Caco-2 (cell line): ENCODE data around the gene DUOX2. TPM values are rescaled to one million over a fixed set of nuclear protein-coding genes. Genes with fewer than 3 reads are reported as not detected.

Source experiments
- BruUV-seq: library from RNA; stranded (reverse); fragments of 400-500 nt; replicated peaks from 2 replicates; lab custom pipeline; 2021; lab: Mats Ljungman, UMichigan
- CTCF ChIA-PET: fragments of 300-600 bp; sonication (Branson Sonifier 250); formaldehyde crosslinking; loops from one replicate; lab custom pipeline; 2022; ENCODE audit warnings: antibody characterized with exemption; lab: Charles Lee
- POLR2A ChIA-PET: fragments of 300-600 bp; sonication (Branson Sonifier 250); formaldehyde crosslinking; loops from one replicate; lab custom pipeline; 2022; ENCODE audit warnings: antibody characterized with exemption; lab: Charles Lee
- DNase-seq, 2 experiments: peaks; one replicate each; pipeline versions ENCODE4 v3.0.0 to v3.0.0-alpha.2; 2020 to 2022
- H3K27me3 ChIP-seq: replicated peaks from 2 replicates; pipeline ENCODE4 v1.6.0; 2011; ENCODE audit warnings: low read length; ENCODE audit not compliant: control insufficient read depth, insufficient read depth
- H3K36me3 ChIP-seq: 2 replicates; pipeline ENCODE4 v1.5.1; 2011; ENCODE audit warnings: low read length; ENCODE audit not compliant: control insufficient read depth, insufficient read depth
- H3K4me1 ChIP-seq: fragments of 250-450 bp; sonication (Bioruptor Pico); 2 replicates; pipeline ENCODE4 v1.5.1; 2020; ENCODE audit warnings: mild to moderate bottlenecking
- H3K4me3 ChIP-seq: 2 replicates; pipeline ENCODE4 v1.5.1; 2011; ENCODE audit warnings: low read depth, mild to moderate bottlenecking, control low read depth, low read length
- H3K9me3 ChIP-seq: fragments of 250-450 bp; sonication (Bioruptor Pico); 2 replicates; pipeline ENCODE4 v1.5.1; 2020; ENCODE audit warnings: mild to moderate bottlenecking, moderate library complexity
- H3K27ac Mint-ChIP-seq: one replicate; pipeline ENCODE4 v1.8.0; 2022; ENCODE audit warnings: mixed read lengths; ENCODE audit not compliant: unreplicated experiment
- H3K27me3 Mint-ChIP-seq: one replicate; pipeline ENCODE4 v1.8.0; 2022; ENCODE audit warnings: mixed read lengths; ENCODE audit not compliant: insufficient read depth, unreplicated experiment
- H3K36me3 Mint-ChIP-seq: one replicate; pipeline ENCODE4 v1.8.0; 2022; ENCODE audit warnings: mild to moderate bottlenecking, mixed read lengths; ENCODE audit not compliant: insufficient read depth, unreplicated experiment
- H3K4me1 Mint-ChIP-seq: one replicate; pipeline ENCODE4 v1.8.0; 2022; ENCODE audit warnings: low read depth, mixed read lengths; ENCODE audit not compliant: unreplicated experiment
- H3K4me3 Mint-ChIP-seq: one replicate; pipeline ENCODE4 v1.8.0; 2022; ENCODE audit warnings: mild to moderate bottlenecking, moderate library complexity, mixed read lengths; ENCODE audit not compliant: unreplicated experiment
- H3K9me3 Mint-ChIP-seq: one replicate; pipeline ENCODE4 v1.8.0; 2022; ENCODE audit warnings: mixed read lengths; ENCODE audit not compliant: unreplicated experiment
- CTCF ChIP-seq, 2 experiments: fragments of 200-600 bp in 1 of 2; IDR thresholded peaks; 1 replicate in 1 of 2; 2 replicates in 1 of 2; pipeline versions ENCODE4 v1.5.1 to v1.8.0; 2011 to 2022; ENCODE audit warnings: antibody characterized with exemption in 1 of 2, control low read depth in 1 of 2, inconsistent platforms in 1 of 2, low read depth in 1 of 2, low read length in 1 of 2, mild to moderate bottlenecking in 1 of 2, moderate library complexity in 1 of 2; ENCODE audit not compliant: insufficient read depth in 1 of 2, severe bottlenecking in 1 of 2, unreplicated experiment in 1 of 2
- intact Hi-C: fragments of 100-400 bp; cut with micrococcal nuclease; formaldehyde crosslinking; loops from one replicate; pipeline ENCODE4 v1.10.0; 2022; ENCODE audit not compliant: unreplicated experiment
- total RNA-seq: library from RNA; stranded (reverse); gene quantifications from 2 replicates; pipeline ENCODE4 v1.2.3, GENCODE V29; 2022

The DUOX2 gene
- total RNA-seq, 1 experiment from 2014 or later = 6.9 TPM

DNA sequence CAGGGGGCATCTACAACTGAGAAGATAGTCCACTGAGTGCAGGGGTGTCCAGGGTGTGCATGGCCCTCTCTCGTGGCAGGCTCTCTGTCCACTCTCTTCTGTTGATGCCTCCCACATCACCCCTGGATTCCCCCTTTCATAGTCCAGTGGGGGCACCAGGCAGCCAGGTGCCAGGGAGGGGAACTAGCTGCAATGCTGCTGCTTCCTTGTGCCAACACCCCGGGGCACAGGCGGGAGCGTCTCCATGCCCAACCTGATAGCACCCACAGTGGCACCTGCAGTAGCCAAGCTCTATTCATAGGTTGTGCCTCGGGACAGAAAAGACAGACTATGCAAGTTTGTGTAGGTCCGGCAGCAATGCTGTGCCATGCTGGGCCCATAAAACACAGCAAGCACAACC lies 11.7 kb downstream of the DUOX2 start:
- H3K9me3 ChIP-seq = no peaks in the 10 kb centered on the region
- CTCF ChIA-PET = interaction anchor here (2.5 kb wide), 1 partner anchor 16 kb away, joined by 9 read pairs; no protein-coding TSS in a partner anchor
- H3K4me1 ChIP-seq = no peaks in the 10 kb centered on the region
- no peak overlapping the region for H3K4me3 Mint-ChIP-seq
- H3K27me3 Mint-ChIP-seq = no peaks in the 10 kb centered on the region
- H3K36me3 Mint-ChIP-seq = no peaks in the 10 kb centered on the region
- H3K27me3 ChIP-seq = no peaks in the 10 kb centered on the region
- H3K27ac Mint-ChIP-seq = no peak overlapping the region
- H3K36me3 ChIP-seq = no peaks in the 10 kb centered on the region
- no peak overlapping the region for H3K4me3 ChIP-seq
- no TSS peak for BruUV-seq
- DNase-seq = no peak
- no peak for TF ChIP-seq CTCF (IDR thresholded peaks at IDR 0.05; ENCODE audit: insufficient read depth in 1 of 2, low read depth in 1 of 2, low read length in 1 of 2, severe bottlenecking in 1 of 2, unreplicated experiment in 1 of 2)
- POLR2A ChIA-PET = no interaction called here
- H3K4me1 Mint-ChIP-seq = no peaks in the 10 kb centered on the region
- intact Hi-C loops = no loop called here
- H3K9me3 Mint-ChIP-seq = no peaks in the 10 kb centered on the region

DNA sequence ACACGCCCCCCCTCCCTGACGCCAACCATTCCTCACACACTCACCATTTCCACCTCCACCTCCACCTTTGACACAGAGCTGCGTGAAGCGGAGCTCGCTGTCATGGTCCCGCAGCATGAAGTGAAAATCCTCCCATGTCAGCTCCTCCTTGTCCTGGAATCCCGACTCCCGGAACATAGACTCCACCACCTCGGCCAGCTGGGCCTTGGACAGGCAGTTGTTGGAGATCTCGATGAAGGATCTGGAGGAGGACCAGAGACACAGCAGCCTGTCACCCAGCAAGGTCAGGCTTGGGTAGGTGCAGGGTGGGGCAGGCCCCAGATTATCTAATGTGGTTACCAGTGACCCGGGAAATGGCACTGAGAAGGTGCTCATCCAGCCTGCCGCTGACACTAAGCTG lies 12.2 kb downstream of the DUOX2 start:
- Histone ChIP-seq H3K9me3 (no peaks in the 10 kb centered on the region), H3K27me3 (no peaks in the 10 kb centered on the region), H3K4me1 (no peaks in the 10 kb centered on the region), H3K36me3 (no peaks in the 10 kb centered on the region), H3K4me3 (no peak overlapping the region)
- H3K27ac Mint-ChIP-seq = no peak overlapping the region
- CTCF ChIA-PET = interaction anchor here (2.5 kb wide), 1 partner anchor 16 kb away, joined by 9 read pairs; no protein-coding TSS in a partner anchor
- no TSS peak for BruUV-seq
- H3K27me3 Mint-ChIP-seq = no peaks in the 10 kb centered on the region
- DNase-seq = no peak
- no peaks in the 10 kb centered on the region for H3K36me3 Mint-ChIP-seq
- no peak overlapping the region for H3K4me3 Mint-ChIP-seq
- intact Hi-C loops = no loop called here
- POLR2A ChIA-PET = no interaction called here
- no peaks in the 10 kb centered on the region for H3K4me1 Mint-ChIP-seq
- no peak for TF ChIP-seq CTCF (IDR thresholded peaks at IDR 0.05; ENCODE audit: insufficient read depth in 1 of 2, low read depth in 1 of 2, low read length in 1 of 2, severe bottlenecking in 1 of 2, unreplicated experiment in 1 of 2)
- no peaks in the 10 kb centered on the region for H3K9me3 Mint-ChIP-seq

GRCh38 chr15:45100884-45101625 lies 12.9 kb downstream of the DUOX2 start:
- intact Hi-C loops = no loop called here
- Mint-ChIP-seq H3K27me3 (no peaks in the 10 kb centered on the region), H3K4me3 (no peak overlapping the region)

More at GRCh38 chr15:45100884-45101625, 12.9 kb downstream of the DUOX2 start:
- Mint-ChIP-seq H3K9me3 (no peaks in the 10 kb centered on the region), H3K4me1 (no peaks in the 10 kb centered on the region), H3K36me3 (no peaks in the 10 kb centered on the region), H3K27ac (no peak overlapping the region)
- TF ChIP-seq CTCF (IDR thresholded peaks at IDR 0.05; ENCODE audit: insufficient read depth in 1 of 2, low read depth in 1 of 2, low read length in 1 of 2, severe bottlenecking in 1 of 2, unreplicated experiment in 1 of 2) = no peak
- no TSS peak for BruUV-seq
- ChIA-PET CTCF (interaction anchor here (2.5 kb wide), 1 partner anchor 17 kb away, joined by 9 read pairs; no protein-coding TSS in a partner anchor), POLR2A (no interaction called here)
- H3K27me3 ChIP-seq = no peaks in the 10 kb centered on the region
- H3K9me3 ChIP-seq = no peaks in the 10 kb centered on the region
- H3K4me3 ChIP-seq = no peak overlapping the region
- no peak for DNase-seq
- H3K4me1 ChIP-seq = no peaks in the 10 kb centered on the region
- H3K36me3 ChIP-seq = no peaks in the 10 kb centered on the region
